Testis (tissue), 2 donors: ENCODE data around the gene SP7.

Experiments used
- CTCF ChIP-seq, 3 experiments: fragments of 450-650 bp in 2 of 3; fragments of 200-600 bp in 1 of 3; sonication (generic) in 1 of 3; IDR thresholded peaks; one replicate each; pipeline ENCODE4 v1.5.1; 2016 to 2019; ENCODE audit warnings: antibody characterized with exemption in 3 of 3, mild to moderate bottlenecking in 2 of 3, moderate library complexity in 1 of 3
- POLR2A ChIP-seq: fragments of 450-650 bp; IDR thresholded peaks from one replicate; pipeline ENCODE4 v1.6.1; 2017; ENCODE audit warnings: antibody characterized with exemption, mild to moderate bottlenecking, moderate library complexity

- TF ChIP-seq CTCF (IDR thresholded peaks at IDR 0.05) (no peak), POLR2A (no peak)
Measured at GRCh38 chr12:53353257-53353655, 17.1 kb upstream of the SP7 start.
